ENCODE results near the gene PNLIP.

Gene PNLIP

DNA sequence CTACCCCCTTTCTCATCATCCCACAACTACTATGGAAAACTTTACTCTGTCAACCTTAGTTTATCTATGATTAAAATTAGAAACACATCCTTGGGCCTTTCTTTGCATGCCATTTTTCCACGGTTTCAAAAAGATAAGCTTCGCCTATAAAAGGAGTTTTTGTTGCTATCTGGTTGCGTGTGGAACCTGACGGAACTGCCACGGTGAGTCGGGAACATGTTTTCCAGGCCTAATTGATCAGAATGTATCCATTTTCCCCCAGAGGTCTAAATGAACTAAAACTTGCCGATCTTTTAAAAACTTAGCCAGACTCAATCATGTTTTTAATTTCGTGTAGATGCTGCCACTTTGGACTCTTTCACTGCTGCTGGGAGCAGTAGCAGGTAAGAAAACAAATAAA lies at the start of gene PNLIP:
Gene PNLIP (plus strand): TSS at position 176 of the 400 bp plus-strand sequence. CDS start 162 bp downstream, at position 338.
- DNase-seq (ENCODE audit: low spot score), result no peak

GRCh38 chr10:116504786-116505185 lies 40.9 kb upstream of the PNLIP start:
- no peak for DNase-seq (ENCODE audit: low spot score)

DNA sequence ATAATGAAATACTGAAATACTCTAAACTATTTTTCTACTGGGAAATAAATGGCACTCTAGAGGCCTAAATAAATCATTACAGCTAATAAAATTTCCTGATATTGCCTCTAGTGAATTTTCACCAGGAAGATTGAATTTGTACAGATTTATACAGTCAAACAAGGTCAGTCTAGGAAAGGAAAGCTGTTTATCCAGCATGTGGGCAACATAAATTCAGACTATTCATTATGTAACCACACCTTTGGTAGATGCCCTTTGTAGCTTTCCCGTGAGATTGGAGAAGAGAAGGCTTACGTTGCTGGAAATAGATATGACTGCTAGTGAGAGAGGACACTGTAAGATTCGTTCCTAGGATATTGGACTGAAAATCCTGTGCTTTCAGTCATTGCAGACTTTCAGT lies 35.2 kb upstream of the PNLIP start:
- no peak for DNase-seq (ENCODE audit: low spot score)

DNA sequence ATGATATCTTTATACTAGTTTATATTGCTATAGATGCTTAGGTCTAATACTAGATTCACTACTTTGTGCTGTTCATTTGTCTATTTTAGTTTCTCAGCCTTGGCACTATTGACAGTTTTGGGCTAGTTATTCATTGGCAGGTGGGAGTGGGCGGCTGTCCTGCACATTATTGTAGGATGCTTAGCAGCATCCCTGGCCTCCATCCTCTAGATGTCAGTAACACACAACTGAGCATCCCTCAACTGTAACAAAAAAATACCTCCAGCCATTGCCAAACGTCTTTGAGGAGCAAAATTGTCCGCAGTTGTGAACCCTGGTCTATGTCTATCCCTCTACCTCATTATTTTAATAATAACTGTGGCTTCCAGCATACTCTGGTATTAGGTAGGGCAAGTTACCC lies 34.4 kb upstream of the PNLIP start:
- DNase-seq (ENCODE audit: low spot score), result no peak

GRCh38 chr10:116521424-116522290 lies 24.1 kb upstream of the PNLIP start:
- DNase-seq (ENCODE audit: low spot score), result peak; percentile 46

GRCh38 chr10:116522803-116523381 lies 22.8 kb upstream of the PNLIP start:
- no peak for DNase-seq (ENCODE audit: low spot score)

GRCh38 chr10:116524736-116525135 lies 21.0 kb upstream of the PNLIP start:
- DNase-seq (ENCODE audit: low spot score), result no peak

DNA sequence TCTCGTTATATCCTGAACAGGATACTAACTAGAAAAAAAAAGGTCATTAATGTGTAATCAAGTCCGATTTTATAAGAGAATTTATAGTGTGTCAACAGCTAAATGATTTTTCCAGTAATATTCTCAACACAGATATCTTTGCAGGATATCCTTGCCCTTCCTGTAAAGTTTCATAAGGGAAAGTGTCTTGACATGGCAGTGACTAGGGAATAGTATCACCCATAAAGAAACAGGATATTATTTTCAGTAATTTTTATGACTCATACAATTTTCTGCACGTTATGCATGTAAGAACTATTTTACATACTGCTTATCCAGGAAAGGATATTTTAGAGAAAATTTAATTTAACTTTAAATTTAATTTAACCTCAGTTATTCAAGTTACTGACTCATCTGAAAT lies 19.5 kb upstream of the PNLIP start:
- DNase-seq (ENCODE audit: low spot score), result no peak

DNA sequence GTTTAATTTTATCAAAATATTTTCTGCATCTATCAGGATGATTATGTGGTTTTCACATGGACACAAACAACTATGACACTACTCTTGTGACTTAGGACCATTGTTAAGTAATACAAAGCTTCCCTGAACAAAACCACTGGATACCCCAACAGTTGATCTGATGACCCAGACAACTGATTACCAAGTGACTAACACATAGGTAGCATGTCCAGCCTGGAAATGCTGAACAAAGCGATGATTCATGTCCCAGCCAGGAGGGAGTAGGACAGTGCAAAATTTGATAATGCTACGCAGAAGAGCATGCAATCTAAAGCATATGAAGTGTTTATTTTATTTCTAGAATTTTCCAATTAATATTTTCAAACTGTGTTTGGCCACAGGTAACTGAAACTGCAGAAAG lies 8.9 kb upstream of the PNLIP start:
- no peak for DNase-seq (ENCODE audit: low spot score)

DNA sequence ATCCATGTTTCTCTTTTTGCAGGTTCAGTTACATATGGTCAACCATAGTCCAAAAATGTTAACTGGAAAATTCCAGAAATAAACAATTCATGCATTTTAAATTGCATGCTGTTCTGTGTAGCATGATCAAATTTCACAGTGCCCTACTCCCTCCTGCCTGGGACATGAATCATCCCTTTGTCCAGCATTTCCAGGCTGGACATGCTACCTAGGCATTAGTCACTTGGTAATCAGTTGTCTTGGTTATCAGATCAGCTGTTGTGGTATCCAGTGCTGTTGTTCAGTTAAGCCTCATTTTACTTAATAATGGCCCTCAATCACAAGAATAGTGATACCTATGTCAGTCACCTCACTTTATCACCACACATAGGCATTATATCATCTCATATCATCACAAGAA lies 7.3 kb upstream of the PNLIP start:
- no peak for DNase-seq (ENCODE audit: low spot score)

GRCh38 chr10:116538992-116539391 lies 6.7 kb upstream of the PNLIP start:
- no peak for DNase-seq (ENCODE audit: low spot score)

- no peak for DNase-seq (ENCODE audit: low spot score)
These were observed 4.9 kb upstream of the PNLIP start for GRCh38 chr10:116540814-116541213.

DNA sequence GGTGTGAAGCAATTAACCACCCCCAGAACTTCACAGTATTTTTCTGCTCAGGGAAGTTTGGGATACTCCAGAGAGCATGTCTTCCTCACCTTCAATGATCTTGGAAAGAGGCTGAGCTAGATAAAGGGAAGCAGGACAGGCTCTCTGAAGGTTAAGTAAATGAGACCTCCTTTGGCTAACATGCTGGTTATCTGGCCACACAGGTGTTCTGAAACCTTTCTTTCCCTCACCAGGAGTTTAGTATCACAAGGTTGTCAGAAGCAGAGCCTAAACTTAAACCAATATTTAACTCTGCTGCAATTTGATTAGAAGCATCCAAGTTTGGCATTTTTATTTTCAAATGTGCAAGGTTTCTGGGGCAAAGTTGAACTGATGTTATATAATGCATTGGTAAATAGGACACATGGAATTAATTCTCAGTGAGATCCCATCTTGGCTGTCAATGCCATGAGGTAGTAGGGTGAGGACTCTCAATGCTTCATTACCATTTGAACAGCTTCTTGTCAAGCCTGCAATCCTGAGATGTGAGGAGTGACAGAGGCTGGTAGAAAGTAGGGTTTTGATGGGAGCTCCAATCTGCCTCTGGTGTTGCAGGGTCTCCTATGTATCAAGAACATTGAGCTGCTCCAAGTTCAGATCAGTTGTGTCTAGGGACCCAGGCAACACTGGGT lies 3.6 kb upstream of the PNLIP start:
- no peak for DNase-seq (ENCODE audit: low spot score)

DNA sequence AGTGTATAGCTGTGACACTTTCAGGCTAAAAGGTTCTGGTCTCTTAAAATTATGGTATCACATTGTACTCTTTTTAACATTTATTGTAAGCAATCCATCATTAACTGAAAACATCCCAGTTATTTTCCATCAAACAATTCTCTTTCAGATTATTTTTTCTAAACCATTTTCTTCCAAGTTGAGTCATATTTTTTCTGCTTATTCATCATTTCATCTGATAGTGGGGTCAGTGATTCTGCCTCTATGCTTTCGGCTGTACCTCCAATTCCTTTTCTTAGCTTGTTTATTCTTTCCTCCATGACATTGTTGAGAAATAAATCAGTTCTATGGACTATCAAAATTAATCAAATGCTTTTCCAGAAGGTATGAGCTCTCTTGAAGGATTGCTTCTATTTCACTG lies 609 bp upstream of the PNLIP start:
- DNase-seq (ENCODE audit: low spot score), result no peak

DNA sequence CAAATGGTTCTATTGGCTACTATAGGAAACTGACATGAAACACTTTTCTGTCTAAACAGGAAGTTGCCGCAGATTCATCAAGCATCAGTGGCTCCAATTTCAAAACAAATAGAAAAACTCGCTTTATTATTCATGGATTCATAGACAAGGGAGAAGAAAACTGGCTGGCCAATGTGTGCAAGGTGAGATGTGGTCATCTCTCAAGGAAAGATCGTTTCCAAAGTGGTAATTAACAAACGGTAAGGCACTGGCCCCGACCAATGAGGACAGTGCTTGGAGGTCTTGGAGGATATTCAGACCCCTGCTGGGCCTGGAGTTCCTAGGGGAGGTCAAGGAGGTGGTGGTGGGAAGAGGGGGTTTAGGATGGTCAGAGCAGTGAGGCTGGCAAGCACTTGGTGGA lies 2.6 kb downstream of the PNLIP start:
- no peak for DNase-seq (ENCODE audit: low spot score)

DNA sequence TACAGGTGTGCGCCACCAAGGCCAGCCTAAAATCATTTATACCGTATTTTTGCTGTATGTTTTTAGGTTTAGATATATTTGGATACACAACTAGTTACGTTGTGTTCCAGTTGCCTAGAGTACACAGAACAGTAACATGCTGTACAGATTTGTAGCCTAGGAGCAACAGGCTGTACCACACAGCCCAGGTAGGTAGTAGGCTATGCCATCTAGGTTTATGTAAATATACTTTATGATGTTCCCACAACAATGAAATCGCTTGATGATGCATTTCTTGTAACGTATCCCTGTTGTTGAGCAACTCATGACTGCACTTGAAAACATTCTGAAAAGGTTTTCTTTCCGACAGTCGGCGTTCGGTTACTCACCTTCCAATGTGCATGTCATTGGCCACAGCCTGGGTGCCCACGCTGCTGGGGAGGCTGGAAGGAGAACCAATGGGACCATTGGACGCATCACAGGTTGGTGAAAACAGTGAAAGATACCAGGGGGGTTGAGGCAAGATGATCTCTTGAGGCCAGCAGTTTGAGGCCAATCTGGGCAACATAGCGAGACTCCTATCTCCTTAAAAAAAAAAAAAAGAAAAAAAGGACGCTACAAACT lies 7.7 kb downstream of the PNLIP start:
- DNase-seq (ENCODE audit: low spot score), result no peak

- no peak for DNase-seq (ENCODE audit: low spot score)
These were observed 8.9 kb downstream of the PNLIP start for GRCh38 chr10:116554628-116555027.

- no peak for DNase-seq (ENCODE audit: low spot score)
These were observed 10.1 kb downstream of the PNLIP start for GRCh38 chr10:116555880-116556279.

- no peak for DNase-seq (ENCODE audit: low spot score)
These were observed 11.7 kb downstream of the PNLIP start for GRCh38 chr10:116557305-116557880.

- no peak for DNase-seq (ENCODE audit: low spot score)
These were observed 19.8 kb downstream of the PNLIP start for GRCh38 chr10:116565534-116565933.

DNA sequence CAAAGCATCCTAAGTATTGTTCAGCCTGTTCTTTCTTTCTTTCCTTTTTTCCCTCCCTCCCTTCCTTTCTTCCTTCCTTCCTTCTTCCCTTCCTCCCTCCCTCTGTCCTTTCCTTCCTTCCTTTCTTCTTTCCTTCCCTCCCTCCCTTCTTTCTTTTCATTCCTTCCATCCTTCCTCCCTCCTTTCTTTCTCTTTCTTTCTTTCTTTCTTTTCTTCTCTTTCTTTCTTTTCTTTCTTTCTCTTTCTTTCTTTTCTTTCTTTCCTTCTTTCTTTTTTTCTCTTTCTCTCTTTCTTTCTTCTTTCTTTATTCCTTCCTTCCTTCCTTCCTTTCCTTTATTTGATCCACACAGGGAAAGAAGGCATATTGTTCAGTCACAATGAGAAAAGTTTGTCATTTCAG lies 21.2 kb downstream of the PNLIP start:
- DNase-seq (ENCODE audit: low spot score), result no peak

GRCh38 chr10:116567335-116567734 lies 21.6 kb downstream of the PNLIP start:
- no peak for DNase-seq (ENCODE audit: low spot score)
